BE2C (cell line): ENCODE measurements around the gene KAT2B.

Source experiments
- DNase-seq: peaks from one replicate; pipeline ENCODE4 v3.0.0-alpha.2; 2020
- H3K27me3 ChIP-seq: fragments of 250-450 bp; sonication (Bioruptor Pico); 2 replicates; pipeline ENCODE4 v1.5.1; 2020; ENCODE audit warnings: mild to moderate bottlenecking
- H3K36me3 ChIP-seq: fragments of 250-450 bp; sonication (Bioruptor Pico); 2 replicates; pipeline ENCODE4 v1.5.1; 2020; ENCODE audit warnings: mild to moderate bottlenecking
- H3K4me1 ChIP-seq: fragments of 250-450 bp; sonication (Bioruptor Pico); 2 replicates; pipeline ENCODE4 v1.5.1; 2020
- H3K4me3 ChIP-seq: 2 replicates; pipeline ENCODE4 v1.5.1; 2011; ENCODE audit warnings: low read depth, low read length
- H3K9me3 ChIP-seq: fragments of 250-450 bp; sonication (Bioruptor Pico); 2 replicates; pipeline ENCODE4 v1.5.1; 2020
- TF ChIP-seq, protein P1 (sequence below): IDR thresholded peaks from 2 replicates; pipeline ENCODE4 v1.5.1; 2012; ENCODE audit warnings: mild to moderate bottlenecking, low read depth, low read length

Gene KAT2B

DNA sequence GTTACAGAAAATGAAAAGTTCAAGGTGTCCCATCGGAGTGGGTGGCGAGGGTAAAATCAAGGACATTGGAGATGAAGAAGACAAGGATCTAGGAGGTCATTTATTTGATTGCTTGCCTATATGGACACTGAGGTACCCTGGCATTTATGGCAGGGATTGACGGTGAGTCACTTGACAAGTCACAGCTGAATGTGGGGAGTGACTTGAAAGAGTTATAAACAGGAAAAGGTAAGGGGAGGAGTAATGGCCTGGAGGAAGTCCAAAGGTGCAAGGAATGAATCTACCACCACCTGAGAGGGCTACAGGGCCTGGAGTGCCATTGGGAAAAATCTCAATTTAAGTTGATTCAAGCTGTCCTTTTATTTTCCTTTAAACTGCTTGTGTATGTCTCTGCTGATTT lies 157.5 kb downstream of the KAT2B start:
- Histone ChIP-seq H3K9me3 (no peaks in the 10 kb centered on the region), H3K4me3 (no peak overlapping the region), H3K4me1 (no peaks in the 10 kb centered on the region), H3K36me3 (no peaks in the 10 kb centered on the region), H3K27me3 (no peaks in the 10 kb centered on the region)
- TF ChIP-seq, protein P1, sequence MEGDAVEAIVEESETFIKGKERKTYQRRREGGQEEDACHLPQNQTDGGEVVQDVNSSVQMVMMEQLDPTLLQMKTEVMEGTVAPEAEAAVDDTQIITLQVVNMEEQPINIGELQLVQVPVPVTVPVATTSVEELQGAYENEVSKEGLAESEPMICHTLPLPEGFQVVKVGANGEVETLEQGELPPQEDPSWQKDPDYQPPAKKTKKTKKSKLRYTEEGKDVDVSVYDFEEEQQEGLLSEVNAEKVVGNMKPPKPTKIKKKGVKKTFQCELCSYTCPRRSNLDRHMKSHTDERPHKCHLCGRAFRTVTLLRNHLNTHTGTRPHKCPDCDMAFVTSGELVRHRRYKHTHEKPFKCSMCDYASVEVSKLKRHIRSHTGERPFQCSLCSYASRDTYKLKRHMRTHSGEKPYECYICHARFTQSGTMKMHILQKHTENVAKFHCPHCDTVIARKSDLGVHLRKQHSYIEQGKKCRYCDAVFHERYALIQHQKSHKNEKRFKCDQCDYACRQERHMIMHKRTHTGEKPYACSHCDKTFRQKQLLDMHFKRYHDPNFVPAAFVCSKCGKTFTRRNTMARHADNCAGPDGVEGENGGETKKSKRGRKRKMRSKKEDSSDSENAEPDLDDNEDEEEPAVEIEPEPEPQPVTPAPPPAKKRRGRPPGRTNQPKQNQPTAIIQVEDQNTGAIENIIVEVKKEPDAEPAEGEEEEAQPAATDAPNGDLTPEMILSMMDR = no peak
- no peak for DNase-seq

DNA sequence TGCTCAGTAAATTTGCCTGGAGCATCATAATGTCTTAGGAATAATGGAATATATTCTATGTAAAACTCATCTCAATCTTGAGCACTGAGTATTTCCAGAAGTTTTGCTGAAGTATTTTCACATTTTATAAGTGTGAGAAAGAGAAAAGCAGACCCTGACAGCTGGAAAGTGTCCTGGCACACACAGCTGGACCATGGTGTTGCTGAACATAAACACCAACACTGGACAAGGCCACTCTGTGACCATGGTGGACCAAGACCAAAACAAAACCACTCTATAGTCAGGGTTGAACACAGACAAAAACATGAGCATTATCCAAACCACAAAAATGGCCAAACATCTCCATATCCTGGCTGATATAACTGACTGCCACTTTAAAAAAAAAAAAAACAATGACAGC lies 160.9 kb downstream of the KAT2B start:
- H3K4me3 ChIP-seq = no peak overlapping the region
- no peaks in the 10 kb centered on the region for H3K9me3 ChIP-seq
- TF ChIP-seq, protein P1 = no peak
- no peaks in the 10 kb centered on the region for H3K4me1 ChIP-seq
- DNase-seq = no peak
- no peaks in the 10 kb centered on the region for H3K36me3 ChIP-seq
- H3K27me3 ChIP-seq = no peaks in the 10 kb centered on the region
